ENCODE measurements around the gene PTPRH.

PTPRH gene

GRCh38 chr19:55189403-55189835 is 19.9 kb downstream of the PTPRH start:
- peak; percentile 88 for DNase-seq (ENCODE audit: extremely low read depth, low read depth)
- no peak for TF ChIP-seq CTCF (IDR thresholded peaks at IDR 0.05; ENCODE audit: low read depth, low read length)

DNA sequence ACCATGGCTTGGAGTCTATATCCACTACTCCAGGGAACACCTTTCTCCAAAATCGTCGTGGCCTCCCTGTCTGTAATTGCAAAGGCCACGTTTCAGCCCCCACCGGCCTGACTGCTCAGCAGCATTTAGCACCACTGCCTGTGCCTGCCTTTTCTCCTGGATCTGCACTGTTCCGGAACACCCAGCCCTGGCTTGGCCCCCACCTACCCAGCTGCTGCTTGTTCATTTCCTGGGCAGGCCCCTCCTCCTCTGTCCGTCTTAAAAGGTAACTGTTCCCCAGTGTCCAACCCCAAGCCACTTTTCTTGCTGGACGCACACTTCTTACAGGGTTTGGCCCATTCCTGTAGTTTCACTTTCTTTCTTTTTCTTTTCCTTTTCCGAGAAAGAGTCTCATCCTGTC is 20.7 kb downstream of the PTPRH start:
- no peak for DNase-seq (ENCODE audit: extremely low read depth, low read depth)

GRCh38 chr19:55186080-55186479 is 23.2 kb downstream of the PTPRH start:
- no peak for TF ChIP-seq CTCF (IDR thresholded peaks at IDR 0.05; ENCODE audit: low read depth, low read length)
- DNase-seq (ENCODE audit: extremely low read depth, low read depth): no peak

More for the DNA sequence above, 20.7 kb downstream of the PTPRH start:
- TF ChIP-seq CTCF (IDR thresholded peaks at IDR 0.05; ENCODE audit: low read depth, low read length): no peak

DNA sequence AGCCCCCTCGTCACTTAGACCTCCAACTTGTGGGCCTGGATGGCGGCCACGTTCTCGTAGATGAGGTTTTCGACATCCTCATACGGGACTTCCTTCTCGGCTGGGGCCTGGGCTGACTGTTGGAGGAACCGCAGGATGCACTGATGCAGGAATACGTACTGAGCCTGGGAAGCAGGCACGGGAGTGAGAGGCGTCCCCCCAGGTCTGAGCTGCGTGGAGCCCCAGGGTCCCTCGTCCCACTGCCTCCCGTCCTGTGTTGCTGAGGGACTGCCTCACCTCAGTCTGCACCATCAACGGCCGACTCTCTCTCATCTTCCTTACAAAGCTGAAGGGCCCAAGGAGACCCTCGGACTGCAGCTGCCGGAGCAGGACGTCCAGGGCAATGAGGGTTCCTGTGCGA is 27.6 kb downstream of the PTPRH start:
- no peak for TF ChIP-seq CTCF (IDR thresholded peaks at IDR 0.05; ENCODE audit: low read depth, low read length)
- DNase-seq (ENCODE audit: extremely low read depth, low read depth): no peak

DNA sequence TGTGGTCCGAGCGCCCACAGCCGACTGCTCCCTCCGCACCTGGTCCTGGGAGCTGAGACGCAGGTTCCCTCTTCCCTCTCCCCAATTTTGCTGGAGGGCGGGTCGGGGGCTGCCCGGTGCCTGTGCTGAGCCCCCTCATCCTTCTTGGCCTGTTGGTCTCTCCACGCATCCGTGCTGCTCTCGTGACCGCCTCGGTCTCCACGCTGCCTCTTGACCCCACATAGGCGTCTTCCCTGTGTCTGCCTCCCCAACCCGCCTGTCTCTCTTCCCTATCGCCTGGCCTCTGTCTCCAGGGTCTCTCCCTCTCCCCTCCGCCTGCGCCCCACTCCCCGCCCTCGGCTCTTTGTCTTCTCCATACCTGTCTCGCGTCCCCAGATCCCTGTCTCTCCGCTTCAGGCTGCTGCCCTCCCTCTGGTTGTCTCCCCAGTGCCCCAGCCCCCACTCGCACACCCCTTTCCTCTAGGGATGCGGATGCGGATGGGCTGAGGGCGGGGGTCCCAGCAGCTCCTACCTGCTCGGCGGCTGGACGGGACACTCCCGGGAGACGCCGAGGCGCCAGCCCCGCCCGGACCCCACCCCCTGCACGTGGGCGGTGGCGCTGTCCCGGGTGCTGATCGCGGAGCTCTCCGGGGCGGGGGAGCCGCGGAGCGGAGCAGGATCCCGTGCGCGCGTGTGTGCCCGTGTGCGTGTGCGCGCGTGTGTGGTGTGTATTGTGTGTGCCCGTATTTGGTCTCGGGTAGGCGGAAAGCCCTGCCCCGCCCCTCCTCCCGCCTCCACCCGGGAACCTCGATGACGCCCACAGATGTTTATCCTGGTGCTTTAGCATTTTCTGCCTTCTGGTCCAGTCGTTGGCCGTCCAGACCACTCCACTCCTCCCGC is 29.5 kb downstream of the PTPRH start, which contains the start of gene SYT5:
TSS of gene SYT5 (minus strand) at position 684 of the 879 bp plus-strand sequence. CDS start 1,248 bp downstream, outside the sequence.
- DNase-seq (ENCODE audit: extremely low read depth, low read depth): no peak
- TF ChIP-seq CTCF (IDR thresholded peaks at IDR 0.05; ENCODE audit: low read depth, low read length): no peak

GRCh38 chr19:55178781-55179599 is 30.3 kb downstream of the PTPRH start:
- DNase-seq (ENCODE audit: extremely low read depth, low read depth): no peak
- TF ChIP-seq CTCF (IDR thresholded peaks at IDR 0.05; ENCODE audit: low read depth, low read length): no peak

DNA sequence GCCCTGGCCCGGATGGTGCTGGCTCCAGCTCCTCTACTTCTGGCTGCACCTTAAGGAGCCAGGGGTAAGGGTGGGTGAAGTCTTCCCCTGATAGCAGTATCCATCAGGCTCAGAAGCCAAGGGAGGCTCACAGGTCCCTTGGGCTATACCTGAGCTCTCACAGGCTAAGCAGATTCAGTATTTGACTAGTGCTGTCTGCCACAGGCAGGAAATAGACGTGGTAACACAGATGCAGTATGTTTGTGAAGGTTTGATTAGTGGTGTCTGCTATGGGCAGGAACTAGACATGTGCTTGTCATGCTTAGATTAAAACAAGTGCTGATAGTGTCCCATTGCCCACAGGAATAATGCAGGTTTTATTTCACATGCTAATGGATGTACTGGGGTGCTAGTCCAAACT is 33.2 kb downstream of the PTPRH start:
- no peak for DNase-seq (ENCODE audit: extremely low read depth, low read depth)
- TF ChIP-seq CTCF (IDR thresholded peaks at IDR 0.05; ENCODE audit: low read depth, low read length): no peak

Data from AG09319 (cell line).